Measurements from ENCODE around the gene IMP3.

- TF ChIP-seq, protein P1, sequence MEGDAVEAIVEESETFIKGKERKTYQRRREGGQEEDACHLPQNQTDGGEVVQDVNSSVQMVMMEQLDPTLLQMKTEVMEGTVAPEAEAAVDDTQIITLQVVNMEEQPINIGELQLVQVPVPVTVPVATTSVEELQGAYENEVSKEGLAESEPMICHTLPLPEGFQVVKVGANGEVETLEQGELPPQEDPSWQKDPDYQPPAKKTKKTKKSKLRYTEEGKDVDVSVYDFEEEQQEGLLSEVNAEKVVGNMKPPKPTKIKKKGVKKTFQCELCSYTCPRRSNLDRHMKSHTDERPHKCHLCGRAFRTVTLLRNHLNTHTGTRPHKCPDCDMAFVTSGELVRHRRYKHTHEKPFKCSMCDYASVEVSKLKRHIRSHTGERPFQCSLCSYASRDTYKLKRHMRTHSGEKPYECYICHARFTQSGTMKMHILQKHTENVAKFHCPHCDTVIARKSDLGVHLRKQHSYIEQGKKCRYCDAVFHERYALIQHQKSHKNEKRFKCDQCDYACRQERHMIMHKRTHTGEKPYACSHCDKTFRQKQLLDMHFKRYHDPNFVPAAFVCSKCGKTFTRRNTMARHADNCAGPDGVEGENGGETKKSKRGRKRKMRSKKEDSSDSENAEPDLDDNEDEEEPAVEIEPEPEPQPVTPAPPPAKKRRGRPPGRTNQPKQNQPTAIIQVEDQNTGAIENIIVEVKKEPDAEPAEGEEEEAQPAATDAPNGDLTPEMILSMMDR (IDR thresholded peaks at IDR 0.05) = no peak
- TF ChIP-seq POLR2A (IDR thresholded peaks at IDR 0.05) = no peak
Measured at GRCh38 chr15:75594276-75594675, 45.7 kb downstream of the IMP3 start.

Data from transverse colon (tissue), 3 donors.